GM19397 (cell line): ENCODE measurements around the gene ZNF200.
"Not testable (repeated sequence)": the region's sequence is repeated elsewhere in the genome, so short reads cannot be mapped to it uniquely, and the experiment has no call there.

Experiments
- ATAC-seq: cut with Tn5 transposase; IDR thresholded peaks from one replicate; pipeline ENCODE4 v1.9.1; 2021; ENCODE audit warnings: mild to moderate bottlenecking, moderate library complexity; ENCODE audit not compliant: unreplicated experiment

Gene ZNF200

GRCh38 chr16:3234857-3235561 is at the start of gene ZNF200:
TSS of gene ZNF200 (minus strand) at chr16:3235158. CDS start at chr16:3233755, 1,403 bp downstream.
- peak; percentile 90 for ATAC-seq

- ATAC-seq, result no peak
These were observed 48.8 kb upstream of the ZNF200 start for GRCh38 chr16:3283543-3284447.

GRCh38 chr16:3282730-3283542 is 48.0 kb upstream of the ZNF200 start, which contains the start of gene ZNF263:
TSS of gene ZNF263 (plus strand) at chr16:3283491. CDS start at chr16:3283819, 328 bp downstream.
- peak; percentile 79 for ATAC-seq

GRCh38 chr16:3282103-3282729 is 47.3 kb upstream of the ZNF200 start:
- peak; percentile 23 for ATAC-seq

- no peak for ATAC-seq
These were observed 46.4 kb upstream of the ZNF200 start for GRCh38 chr16:3281222-3281820.

- no peak for ATAC-seq
These were observed 41.7 kb upstream of the ZNF200 start for GRCh38 chr16:3276679-3277078.

GRCh38 chr16:3274947-3275346 is 40.0 kb upstream of the ZNF200 start:
- ATAC-seq, result no peak

- no peak for ATAC-seq
These were observed 39.5 kb upstream of the ZNF200 start for GRCh38 chr16:3274490-3274889.

- not testable (repeated sequence) for ATAC-seq
These were observed 36.3 kb upstream of the ZNF200 start for GRCh38 chr16:3271281-3271680.

GRCh38 chr16:3270718-3271117 is 35.8 kb upstream of the ZNF200 start:
- ATAC-seq, result not testable (repeated sequence)

GRCh38 chr16:3268294-3268693 is 33.3 kb upstream of the ZNF200 start:
- no peak for ATAC-seq

GRCh38 chr16:3266873-3267537 is 32.0 kb upstream of the ZNF200 start:
- no peak for ATAC-seq

GRCh38 chr16:3264137-3265036 is 29.4 kb upstream of the ZNF200 start:
- peak; percentile 87 for ATAC-seq

GRCh38 chr16:3262517-3262916 is 27.6 kb upstream of the ZNF200 start:
- no peak for ATAC-seq

GRCh38 chr16:3259836-3260235 is 24.9 kb upstream of the ZNF200 start:
- no peak for ATAC-seq

- no peak for ATAC-seq
These were observed 22.0 kb upstream of the ZNF200 start for GRCh38 chr16:3256866-3257465.

GRCh38 chr16:3256146-3256865 is 21.3 kb upstream of the ZNF200 start, which contains the start of gene MEFV:
TSS of gene MEFV (minus strand) at chr16:3256633. CDS start at chr16:3256587, 46 bp downstream.
- ATAC-seq, result no peak
